Neuronal stem cell (in vitro differentiated cells): ENCODE measurements around the gene CCDC175.
A peak's percentile ranks its signal among the peaks of the same experiment; 100 is the strongest.

Experiments used
- DNase-seq: peaks from one replicate; pipeline ENCODE4 v3.0.0-alpha.2; 2013; ENCODE audit warnings: low spot score
- H2AFZ ChIP-seq: one replicate; pipeline ENCODE4 v1.6.1; 2013; ENCODE audit warnings: mild to moderate bottlenecking, low read length, inconsistent platforms
- H2AK5ac ChIP-seq: 2 replicates; pipeline ENCODE4 v1.6.1; 2013; ENCODE audit warnings: low read depth, mild to moderate bottlenecking, inconsistent platforms, low read length, moderate library complexity, mixed read lengths
- H2BK120ac ChIP-seq: 2 replicates; pipeline ENCODE4 v1.6.1; 2013; ENCODE audit warnings: low read depth, mild to moderate bottlenecking, inconsistent platforms, low read length, moderate library complexity, mixed read lengths
- H2BK12ac ChIP-seq: one replicate; pipeline ENCODE4 v1.6.1; 2013; ENCODE audit warnings: low read length, inconsistent platforms
- H2BK15ac ChIP-seq: 2 replicates; pipeline ENCODE4 v1.6.1; 2013; ENCODE audit warnings: mild to moderate bottlenecking, low read length, inconsistent platforms, mixed read lengths
- H2BK5ac ChIP-seq: one replicate; pipeline ENCODE4 v1.6.1; 2013; ENCODE audit warnings: inconsistent platforms, mild to moderate bottlenecking, low read length, moderate library complexity
- H3K14ac ChIP-seq: one replicate; pipeline ENCODE4 v1.6.1; 2013; ENCODE audit warnings: low read length, inconsistent platforms
- H3K18ac ChIP-seq: 2 replicates; pipeline ENCODE4 v1.6.1; 2013; ENCODE audit warnings: low read length, inconsistent platforms
- H3K23ac ChIP-seq: 2 replicates; pipeline ENCODE4 v1.6.1; 2013; ENCODE audit warnings: low read depth, mild to moderate bottlenecking, mixed read lengths, low read length, inconsistent platforms; ENCODE audit not compliant: poor library complexity
- H3K27ac ChIP-seq: replicated peaks from 3 replicates; pipeline ENCODE4 v1.5.1; 2013; ENCODE audit warnings: low read length, inconsistent platforms
- H3K27me3 ChIP-seq, 3 experiments: 2 replicates each; pipeline ENCODE4 v1.6.1; 2013; ENCODE audit warnings: low read length in 3 of 3, mild to moderate bottlenecking in 2 of 3, inconsistent platforms in 1 of 3, low read depth in 1 of 3, mixed read lengths in 1 of 3, moderate library complexity in 1 of 3; ENCODE audit not compliant: control insufficient read depth in 3 of 3, insufficient read depth in 3 of 3
- H3K36me3 ChIP-seq, 2 donors: replicated peaks in 1 of 2; 2 replicates each; pipeline ENCODE4 v1.6.1; 2013; ENCODE audit warnings: low read length in 2 of 2; ENCODE audit not compliant: control insufficient read depth in 2 of 2, insufficient read depth in 2 of 2
- H3K4ac ChIP-seq: 2 replicates; pipeline ENCODE4 v1.6.1; 2013; ENCODE audit warnings: inconsistent platforms, mild to moderate bottlenecking, low read length, moderate library complexity
- H3K4me1 ChIP-seq, 2 donors: 1 replicate in 1 of 2; 2 replicates in 1 of 2; pipeline ENCODE4 v1.6.1; 2013; ENCODE audit warnings: low read length in 2 of 2, low read depth in 1 of 2; ENCODE audit not compliant: control insufficient read depth in 2 of 2, insufficient read depth in 1 of 2
- H3K4me2 ChIP-seq: one replicate; pipeline ENCODE4 v1.6.1; 2013; ENCODE audit warnings: mild to moderate bottlenecking, low read length, inconsistent platforms; ENCODE audit not compliant: insufficient read depth, poor library complexity, severe bottlenecking
- H3K4me3 ChIP-seq, 2 donors: 2 replicates each; pipeline ENCODE4 v1.5.1; 2013; ENCODE audit warnings: low read length in 2 of 2, mild to moderate bottlenecking in 2 of 2, inconsistent platforms in 1 of 2, moderate library complexity in 1 of 2
- H3K79me1 ChIP-seq: one replicate; pipeline ENCODE4 v1.6.1; 2013; ENCODE audit warnings: low read depth, mild to moderate bottlenecking, inconsistent platforms, low read length, moderate library complexity
- H3K9ac ChIP-seq: one replicate; pipeline ENCODE4 v1.6.1; 2013; ENCODE audit warnings: mild to moderate bottlenecking, low read depth, low read length, inconsistent platforms; ENCODE audit not compliant: poor library complexity
- H3K9me3 ChIP-seq, 2 donors: replicated peaks in 1 of 2; 2 replicates each; pipeline versions ENCODE3 to v1.6.1; 2013; ENCODE audit warnings: low read length in 2 of 2, mild to moderate bottlenecking in 2 of 2, inconsistent platforms in 1 of 2, low read depth in 1 of 2, mixed read lengths in 1 of 2, moderate library complexity in 1 of 2; ENCODE audit not compliant: control insufficient read depth in 2 of 2, insufficient read depth in 1 of 2
- H4K8ac ChIP-seq: one replicate; pipeline ENCODE4 v1.6.1; 2013; ENCODE audit warnings: low read depth, mild to moderate bottlenecking, inconsistent platforms, low read length, moderate library complexity
- H4K91ac ChIP-seq: one replicate; pipeline ENCODE4 v1.6.1; 2013; ENCODE audit warnings: low read length, low read depth, mild to moderate bottlenecking, inconsistent platforms; ENCODE audit not compliant: poor library complexity
- WGBS, 2 donors: extraction: QIAGEN DNeasy Blood & Tissue Kit; methylation state at CpG; one replicate each; pipeline ENCODE4 v1.1.7; 2013; ENCODE audit warnings: missing lambda C conversion rate in 2 of 2, mixed read lengths in 1 of 2; ENCODE audit not compliant: insufficient read length in 2 of 2, insufficient replicate concordance in 1 of 2; ENCODE audit errors: extremely low coverage in 2 of 2; 5-methylcytosine and 5-hydroxymethylcytosine counted together

The CCDC175 gene

GRCh38 chr14:59585891-59586554, 9.4 kb upstream of the CCDC175 start:
- no peaks in the 10 kb centered on the region for H3K9me3 ChIP-seq
- no peak overlapping the region for H3K4me3 ChIP-seq
- peaks cover 0 to 12% of the 10 kb centered on the region in 2 donors for H3K4me1 ChIP-seq
- no peak overlapping the region for H3K9ac ChIP-seq
- H2BK12ac ChIP-seq: no peak overlapping the region
- DNase-seq: no peak
- no peak overlapping the region for H2BK5ac ChIP-seq
- H2BK120ac ChIP-seq: no peak overlapping the region
- no peak overlapping the region for H3K14ac ChIP-seq
- no peak overlapping the region for H2AFZ ChIP-seq
- H3K4me2 ChIP-seq: no peak overlapping the region
- H3K27ac ChIP-seq: peak overlapping the region; percentile 30
- no peak overlapping the region for H2AK5ac ChIP-seq
- H4K8ac ChIP-seq: no peak overlapping the region
- no peaks in the 10 kb centered on the region for H3K36me3 ChIP-seq
- H2BK15ac ChIP-seq: no peak overlapping the region
- no peaks in the 10 kb centered on the region for H3K79me1 ChIP-seq
- H3K4ac ChIP-seq: no peak overlapping the region
- H3K18ac ChIP-seq: no peak overlapping the region
- H4K91ac ChIP-seq: no peak overlapping the region
- H3K27me3 ChIP-seq: no peaks in the 10 kb centered on the region
- no peak overlapping the region for H3K23ac ChIP-seq
- WGBS, 2 donors: no CpG with 5 or more reads among the region's 10 CpGs

GRCh38 chr14:59583755-59584154, 7.1 kb upstream of the CCDC175 start:
- H3K9ac ChIP-seq: peak overlapping the region; percentile 27
- H2BK120ac ChIP-seq: no peak overlapping the region
- H3K27me3 ChIP-seq: no peaks in the 10 kb centered on the region
- H3K27ac ChIP-seq: peak overlapping the region; percentile 6
- H3K79me1 ChIP-seq: no peaks in the 10 kb centered on the region
- H4K91ac ChIP-seq: no peak overlapping the region
- H3K4me3 ChIP-seq: no peak overlapping the region
- H3K4me1 ChIP-seq: peaks cover 0 to 12% of the 10 kb centered on the region in 2 donors
- H3K36me3 ChIP-seq: no peaks in the 10 kb centered on the region
- no peak overlapping the region for H3K14ac ChIP-seq
- no peak for DNase-seq
- peak overlapping the region; percentile 92 for H2BK12ac ChIP-seq
- no peak overlapping the region for H3K4me2 ChIP-seq
- WGBS, 2 donors: no CpG with 5 or more reads among the region's 2 CpGs
- H3K9me3 ChIP-seq: no peaks in the 10 kb centered on the region
- H3K4ac ChIP-seq: no peak overlapping the region
- H2AFZ ChIP-seq: no peak overlapping the region
- peak overlapping the region; percentile 65 for H3K18ac ChIP-seq
- no peak overlapping the region for H4K8ac ChIP-seq
- peak overlapping the region; percentile 61 for H2BK15ac ChIP-seq
- no peak overlapping the region for H3K23ac ChIP-seq
- H2AK5ac ChIP-seq: no peak overlapping the region
- H2BK5ac ChIP-seq: peak overlapping the region; percentile 84

DNA sequence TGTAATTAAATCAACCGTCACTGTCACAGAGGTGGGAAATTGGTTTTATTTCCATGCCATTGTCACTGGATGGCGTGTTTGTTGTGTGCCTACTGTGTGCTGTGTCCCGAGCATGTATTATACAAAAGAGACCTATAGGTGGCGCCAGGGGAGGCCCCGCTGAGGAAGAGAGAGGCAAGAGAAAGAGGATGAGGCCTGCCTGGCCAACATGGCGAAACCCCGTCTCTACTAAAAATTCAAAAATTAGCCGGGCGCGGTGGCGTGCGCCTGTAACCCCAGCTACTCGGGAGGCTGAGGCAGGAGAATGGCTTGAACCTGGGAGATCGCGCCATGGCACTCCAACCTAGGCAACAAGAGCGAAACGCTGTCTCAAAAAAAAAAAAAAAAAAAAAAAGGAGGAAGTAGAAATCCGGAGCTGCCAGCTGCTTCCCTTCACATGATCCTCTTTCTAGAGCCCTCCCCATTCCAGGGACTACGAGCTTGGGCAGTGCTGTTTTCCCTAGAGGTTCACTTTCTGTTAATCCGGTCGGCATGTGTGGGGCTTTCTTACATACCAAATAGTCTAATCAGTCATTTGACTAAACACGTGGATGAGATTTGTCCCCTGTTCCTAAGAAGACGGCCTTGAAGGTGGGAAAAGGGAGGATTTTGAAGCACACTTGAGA, 6.4 kb upstream of the CCDC175 start:
- Histone ChIP-seq H2AFZ (no peak overlapping the region), H3K14ac (no peak overlapping the region), H3K4me1 (peaks cover 0 to 10% of the 10 kb centered on the region in 2 donors), H2BK12ac (no peak overlapping the region), H3K79me1 (no peaks in the 10 kb centered on the region), H3K18ac (no peak overlapping the region), H3K27ac (no peak overlapping the region), H2AK5ac (no peak overlapping the region), H3K4me2 (no peak overlapping the region), H3K27me3 (no peaks in the 10 kb centered on the region), H3K4me3 (no peak overlapping the region), H3K9me3 (no peaks in the 10 kb centered on the region), H3K9ac (no peak overlapping the region), H3K23ac (no peak overlapping the region), H4K91ac (no peak overlapping the region), H4K8ac (no peak overlapping the region), H3K4ac (no peak overlapping the region), H3K36me3 (no peaks in the 10 kb centered on the region), H2BK120ac (no peak overlapping the region), H2BK5ac (no peak overlapping the region), H2BK15ac (no peak overlapping the region)
- no peak for DNase-seq
- WGBS, 2 donors: no CpG with 5 or more reads among the region's 23 CpGs

- Histone ChIP-seq H2AFZ (no peak overlapping the region), H3K4me1 (peaks cover 0 to 8% of the 10 kb centered on the region in 2 donors), H3K4me3 (no peak overlapping the region), H2BK5ac (no peak overlapping the region), H3K23ac (no peak overlapping the region), H3K27me3 (no peaks in the 10 kb centered on the region), H3K9me3 (no peaks in the 10 kb centered on the region), H3K4ac (no peak overlapping the region), H3K18ac (no peak overlapping the region), H3K36me3 (no peaks in the 10 kb centered on the region), H4K8ac (no peak overlapping the region), H3K9ac (no peak overlapping the region), H3K27ac (no peak overlapping the region), H2BK12ac (no peak overlapping the region), H2AK5ac (no peak overlapping the region), H3K4me2 (no peak overlapping the region), H2BK120ac (no peak overlapping the region), H4K91ac (no peak overlapping the region), H3K14ac (no peak overlapping the region), H2BK15ac (no peak overlapping the region), H3K79me1 (no peaks in the 10 kb centered on the region)
- no peak for DNase-seq
- no CpG with 5 or more reads among the region's 3 CpGs for WGBS, 2 donors
These were observed 5.5 kb upstream of the CCDC175 start for GRCh38 chr14:59582161-59582560.
